Thyroid gland (tissue), 4 donors: ENCODE measurements around the gene TGFBRAP1.

Experiments used
- CTCF ChIP-seq, 6 experiments: fragments of 200-600 bp in 3 of 6; fragments of 450-650 bp in 3 of 6; sonication (generic) in 3 of 6; IDR thresholded peaks; one replicate each; pipeline ENCODE4 v1.5.1; 2016 to 2019; ENCODE audit warnings: antibody characterized with exemption in 6 of 6, mild to moderate bottlenecking in 2 of 6, inconsistent platforms in 1 of 6, moderate library complexity in 1 of 6
- POLR2A ChIP-seq, 2 donors: fragments of 450-650 bp; IDR thresholded peaks; one replicate each; pipeline ENCODE4 v1.6.1; 2017; ENCODE audit warnings: antibody characterized with exemption in 2 of 2, mild to moderate bottlenecking in 2 of 2, moderate library complexity in 1 of 2

DNA sequence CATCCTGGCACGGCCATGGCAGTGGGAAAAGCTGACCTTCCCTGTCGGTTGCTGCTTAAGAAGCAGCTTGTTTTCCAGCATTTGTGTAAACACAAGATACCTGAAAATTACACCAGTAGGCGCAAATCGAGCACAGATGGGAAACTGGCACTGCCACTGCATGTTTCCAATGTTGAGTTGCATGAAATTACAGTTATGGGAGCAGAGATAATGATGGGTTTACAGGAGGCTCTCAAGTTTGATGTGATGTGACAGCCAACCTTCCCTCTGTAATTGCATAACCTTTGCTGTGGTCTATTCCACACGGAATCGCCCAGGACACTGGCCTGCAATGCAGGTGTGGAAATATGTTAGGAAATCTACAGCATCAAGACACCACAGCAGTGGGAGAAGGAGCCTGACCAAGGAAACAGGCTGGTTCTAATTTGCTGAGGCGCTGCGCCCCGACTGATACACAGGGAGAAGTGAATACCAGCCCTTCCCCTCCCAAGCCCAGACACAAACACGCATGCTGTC lies 70.6 kb downstream of the TGFBRAP1 start:
- TF ChIP-seq CTCF (IDR thresholded peaks at IDR 0.05) (no peak), POLR2A (IDR thresholded peaks at IDR 0.05) (no peak)
